H1 (cell line): ENCODE measurements around the gene ZIM2.

ENCODE experiments used
- ASH2L ChIP-seq: fragments of 200-600, 300-600 bp; sonication (generic); IDR thresholded peaks from one replicate; pipeline ENCODE4 v1.7.1; 2017; ENCODE audit warnings: low read length
- CREB1 ChIP-seq: IDR thresholded peaks from 2 replicates; pipeline ENCODE4 v1.6.1; 2012; ENCODE audit warnings: inconsistent platforms
- POLR2AphosphoS5 ChIP-seq: IDR thresholded peaks from 2 replicates; pipeline ENCODE4 v1.6.1; 2011; ENCODE audit warnings: low read depth, low read length

- no peak for TF ChIP-seq ASH2L
- TF ChIP-seq POLR2AphosphoS5: no peak
- TF ChIP-seq CREB1: no peak
Measured at GRCh38 chr19:56822755-56823154, 17.8 kb downstream of the ZIM2 start.
